Tibial nerve (tissue), 4 donors: ENCODE measurements around the gene JMJD6.
A peak's percentile ranks its signal among the peaks of the same experiment; 100 is the strongest.

Experiments
- EP300 ChIP-seq, 2 donors: sonication (generic); formaldehyde crosslinking; IDR thresholded peaks; one replicate each; pipeline ENCODE4 v1.6.1; 2017; ENCODE audit warnings: antibody characterized with exemption in 2 of 2, mild to moderate bottlenecking in 1 of 2
- POLR2A ChIP-seq, 2 donors: fragments of 450-650 bp; IDR thresholded peaks; one replicate each; pipeline ENCODE4 v1.6.1; 2017; ENCODE audit warnings: antibody characterized with exemption in 2 of 2, mild to moderate bottlenecking in 2 of 2, moderate library complexity in 2 of 2
- TF ChIP-seq, protein P1 (sequence below), 5 experiments: fragments of 200-600 bp in 3 of 5; fragments of 450-650 bp in 2 of 5; sonication (generic) in 3 of 5; IDR thresholded peaks; one replicate each; pipeline ENCODE4 v1.5.1; 2016 to 2019; ENCODE audit warnings: antibody characterized with exemption in 5 of 5, mild to moderate bottlenecking in 3 of 5, moderate library complexity in 2 of 5

DNA sequence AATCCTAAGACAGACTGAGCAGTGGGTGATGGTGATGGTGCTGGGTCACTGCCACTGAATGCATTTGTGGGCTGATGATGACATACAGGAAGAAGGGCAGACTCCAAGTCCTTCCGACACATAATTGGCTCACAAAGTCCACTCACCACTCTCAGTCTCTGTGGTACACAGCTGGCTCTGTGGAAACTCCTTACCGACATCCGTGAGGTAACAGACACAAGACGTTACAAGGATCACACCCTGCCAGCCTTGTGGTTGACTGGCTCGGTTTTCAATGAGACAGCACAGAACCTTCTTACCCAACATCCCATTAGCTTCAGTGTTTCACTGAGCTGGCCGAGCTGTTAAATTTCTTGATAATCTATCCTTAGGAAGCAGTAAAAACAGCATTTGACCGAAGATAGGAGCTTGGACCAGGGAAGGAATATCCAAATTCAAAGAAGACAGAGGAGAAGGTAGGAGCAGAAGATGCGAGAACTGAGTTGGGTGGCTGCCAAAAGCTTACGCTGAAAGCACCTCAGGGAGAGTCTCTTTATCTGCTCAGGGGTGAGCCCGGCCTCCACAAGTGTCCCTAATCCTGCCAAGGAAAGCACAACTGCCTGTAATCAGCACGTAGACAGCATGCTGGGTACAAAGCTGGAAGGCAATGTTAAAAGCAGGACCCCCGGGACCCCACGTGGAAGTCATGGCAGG, 10.1 kb downstream of the JMJD6 start:
- TF ChIP-seq EP300 (IDR thresholded peaks at IDR 0.05) (peak in 1 of 2 donors; percentile 77), POLR2A (IDR thresholded peaks at IDR 0.05) (no peak)
- TF ChIP-seq, protein P1, sequence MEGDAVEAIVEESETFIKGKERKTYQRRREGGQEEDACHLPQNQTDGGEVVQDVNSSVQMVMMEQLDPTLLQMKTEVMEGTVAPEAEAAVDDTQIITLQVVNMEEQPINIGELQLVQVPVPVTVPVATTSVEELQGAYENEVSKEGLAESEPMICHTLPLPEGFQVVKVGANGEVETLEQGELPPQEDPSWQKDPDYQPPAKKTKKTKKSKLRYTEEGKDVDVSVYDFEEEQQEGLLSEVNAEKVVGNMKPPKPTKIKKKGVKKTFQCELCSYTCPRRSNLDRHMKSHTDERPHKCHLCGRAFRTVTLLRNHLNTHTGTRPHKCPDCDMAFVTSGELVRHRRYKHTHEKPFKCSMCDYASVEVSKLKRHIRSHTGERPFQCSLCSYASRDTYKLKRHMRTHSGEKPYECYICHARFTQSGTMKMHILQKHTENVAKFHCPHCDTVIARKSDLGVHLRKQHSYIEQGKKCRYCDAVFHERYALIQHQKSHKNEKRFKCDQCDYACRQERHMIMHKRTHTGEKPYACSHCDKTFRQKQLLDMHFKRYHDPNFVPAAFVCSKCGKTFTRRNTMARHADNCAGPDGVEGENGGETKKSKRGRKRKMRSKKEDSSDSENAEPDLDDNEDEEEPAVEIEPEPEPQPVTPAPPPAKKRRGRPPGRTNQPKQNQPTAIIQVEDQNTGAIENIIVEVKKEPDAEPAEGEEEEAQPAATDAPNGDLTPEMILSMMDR (IDR thresholded peaks at IDR 0.05) = no peak
